ENCODE results near the gene RAB11FIP4. TPM values are rescaled to one million over a fixed set of nuclear protein-coding genes. Genes with fewer than 3 reads are reported as not detected.

Gene RAB11FIP4
- total and polyA plus RNA-seq, 12 donors: 1.6 to 13.9 (median 8.4) TPM

GRCh38 chr17:31461227-31461810 lies 69.8 kb downstream of the RAB11FIP4 start:
- H3K4me3 ChIP-seq: no peak overlapping the region
- H3K9me3 ChIP-seq: no peaks in the 10 kb centered on the region
- 79 to 82% methylated on average over 8 of the region's 8 CpGs for WGBS, 2 donors
- ATAC-seq (no peak), DNase-seq (no peak)
- no peak overlapping the region for H3K27ac ChIP-seq
- H3K4me1 ChIP-seq: peaks cover 0 to 10% (median 0%) of the 10 kb centered on the region in 9 donors
- H3K36me3 ChIP-seq: no peaks in the 10 kb centered on the region
- TF ChIP-seq CTCF (IDR thresholded peaks at IDR 0.05): no peak
- H3K27me3 ChIP-seq: no peaks in the 10 kb centered on the region
- intact Hi-C loops (cut with DNase I): no loop called here

- Histone ChIP-seq H3K4me1 (peaks cover 0 to 18% (median 2%) of the 10 kb centered on the region in 9 donors), H3K27ac (no peak overlapping the region), H3K4me3 (no peak overlapping the region), H3K36me3 (no peaks in the 10 kb centered on the region), H3K27me3 (no peaks in the 10 kb centered on the region), H3K9me3 (no peaks in the 10 kb centered on the region)
- ATAC-seq (peak in 1 of 8 donors; percentile 23), DNase-seq (no peak)
- WGBS, 2 donors: 71 to 81% methylated on average over 6 of the region's 6 CpGs
- intact Hi-C loops (cut with DNase I): no loop called here
- TF ChIP-seq CTCF (IDR thresholded peaks at IDR 0.05): no peak
Observed at GRCh38 chr17:31462261-31462660, 70.8 kb downstream of the RAB11FIP4 start.

- Histone ChIP-seq H3K9me3 (no peaks in the 10 kb centered on the region), H3K27me3 (no peaks in the 10 kb centered on the region), H3K27ac (peak overlapping the region in 1 of 10 donors; percentile 80), H3K4me1 (peaks cover 5 to 21% (median 9%) of the 10 kb centered on the region in 9 donors), H3K4me3 (no peak overlapping the region), H3K36me3 (no peaks in the 10 kb centered on the region)
- no peak for TF ChIP-seq CTCF (IDR thresholded peaks at IDR 0.05)
- WGBS, 2 donors: 69 to 72% methylated on average over 12 of the region's 12 CpGs
- intact Hi-C loops (cut with DNase I): no loop called here
- ATAC-seq (peak in 1 of 8 donors; percentile 32), DNase-seq (no peak)
Observed at GRCh38 chr17:31466096-31466760, 74.8 kb downstream of the RAB11FIP4 start.

GRCh38 chr17:31467502-31468256 lies 76.2 kb downstream of the RAB11FIP4 start:
- Histone ChIP-seq H3K4me3 (no peak overlapping the region), H3K9me3 (no peaks in the 10 kb centered on the region), H3K4me1 (peaks cover 5 to 21% (median 9%) of the 10 kb centered on the region in 9 donors), H3K36me3 (no peaks in the 10 kb centered on the region), H3K27ac (peak overlapping the region in 9 of 10 donors; percentile 53 to 87 (median 80)), H3K27me3 (no peaks in the 10 kb centered on the region)
- DNase-seq: peak; percentile 44 to 55
- intact Hi-C loops (cut with DNase I): no loop called here
- no peak for TF ChIP-seq CTCF (IDR thresholded peaks at IDR 0.05)
- WGBS, 2 donors: 48 to 58% methylated on average over 11 of the region's 11 CpGs
- ATAC-seq: peak; percentile 67 to 89 (median 83)

All from heart right ventricle (tissue), 16 donors.